Metanephros (tissue), 2 donors: ENCODE results near the gene CCNJ. TPM values are rescaled to one million over a fixed set of nuclear protein-coding genes. Genes with fewer than 3 reads are reported as not detected.

Experiments
- small RNA-seq: library from RNA; depleted of rRNA; stranded (forward); fragments of <200 nt; gene quantifications from one replicate; pipeline ENCODE3, GENCODE V24; 2014; ENCODE audit warnings: low replicate concordance
- total RNA-seq: library from RNA; depleted of rRNA; stranded (reverse); fragments of >200 nt; gene quantifications from one replicate; pipeline ENCODE4 v1.2.3, GENCODE V29; 2014

Gene CCNJ, protein sequence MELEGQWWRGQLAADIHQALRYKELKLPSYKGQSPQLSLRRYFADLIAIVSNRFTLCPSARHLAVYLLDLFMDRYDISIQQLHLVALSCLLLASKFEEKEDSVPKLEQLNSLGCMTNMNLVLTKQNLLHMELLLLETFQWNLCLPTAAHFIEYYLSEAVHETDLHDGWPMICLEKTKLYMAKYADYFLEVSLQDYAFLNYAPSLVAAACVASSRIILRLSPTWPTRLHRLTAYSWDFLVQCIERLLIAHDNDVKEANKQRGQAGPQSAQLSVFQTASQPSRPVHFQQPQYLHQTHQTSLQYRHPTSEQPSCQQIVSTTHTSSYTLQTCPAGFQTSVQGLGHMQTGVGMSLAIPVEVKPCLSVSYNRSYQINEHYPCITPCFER
- 11.8 TPM for total RNA-seq

GRCh38 chr10:96043033-96043892 is at the start of gene CCNJ:
Gene CCNJ (plus strand): TSS chr10:96043583. CDS start chr10:96044394, 811 bp downstream.

Small RNA genes lying within 50 kb of the gene (small RNA-seq; reads per million reads assigned to genes)
- gene MIR3157: 0.44 reads per million, percentile 55 among the genes with 10 or more reads in this experiment

Other genes with a start within 250 kb of the CCNJ start
- gene CC2D2B, start 135.6 kb upstream of the CCNJ start, total RNA-seq: 3.8 TPM
- gene ZNF518A, start 86.7 kb downstream of the CCNJ start, total RNA-seq: 39.8 TPM
- gene BLNK, start 228.0 kb downstream of the CCNJ start, total RNA-seq: 25.1 TPM